HepG2 (cell line): ENCODE data around the gene GPRC5D. TPM values are rescaled to one million over a fixed set of nuclear protein-coding genes. Genes with fewer than 3 reads are reported as not detected.

Experiments
- ASH2L ChIP-seq: fragments of 300-600, 200-600 bp; sonication (generic); IDR thresholded peaks from 2 replicates; pipeline ENCODE4 v1.7.0; 2017; ENCODE audit warnings: low read depth, mild to moderate bottlenecking, moderate library complexity, mixed read lengths, low read length; ENCODE audit not compliant: insufficient read length
- CSRNP2 ChIP-seq: sonication (generic); formaldehyde crosslinking; conservative IDR thresholded peaks from 2 replicates; pipeline ENCODE4 v1.8.0; 2022; ENCODE audit warnings: low read depth, missing genetic modification reagents
- ETV5 ChIP-seq: IDR thresholded peaks from 2 replicates; pipeline ENCODE4 v1.6.1; 2018; ENCODE audit warnings: missing biosample characterization, missing genetic modification reagents, inconsistent platforms, borderline replicate concordance
- HMG20B ChIP-seq: conservative IDR thresholded peaks from 2 replicates; pipeline ENCODE4 v1.6.1; 2016; ENCODE audit warnings: missing genetic modification reagents, missing compliant biosample characterization
- NBN ChIP-seq: fragments of 450-650 bp; conservative IDR thresholded peaks from 2 replicates; pipeline ENCODE4 v1.6.1; 2017
- NFIB ChIP-seq: sonication (generic); formaldehyde crosslinking; IDR thresholded peaks from 2 replicates; pipeline ENCODE4 v1.9.0; 2021; ENCODE audit warnings: missing genetic modification reagents, mild to moderate bottlenecking, borderline replicate concordance
- SPEN ChIP-seq: sonication (generic); formaldehyde crosslinking; IDR thresholded peaks from 2 replicates; pipeline ENCODE4 v1.5.1; 2020; ENCODE audit warnings: low read depth, mild to moderate bottlenecking, missing genetic modification reagents
- TEAD2 ChIP-seq: sonication (generic); formaldehyde crosslinking; IDR thresholded peaks from 2 replicates; pipeline ENCODE4 v1.9.0; 2021; ENCODE audit warnings: missing genetic modification reagents
- TEAD3 ChIP-seq: optimal IDR thresholded peaks from 2 replicates; pipeline ENCODE3; 2016; ENCODE audit warnings: borderline replicate concordance
- THAP7 ChIP-seq: sonication (generic); formaldehyde crosslinking; IDR thresholded peaks from 2 replicates; pipeline ENCODE4 v1.8.1; 2023; ENCODE audit warnings: mild to moderate bottlenecking, missing genetic modification reagents
- YEATS4 ChIP-seq: sonication (generic); formaldehyde crosslinking; IDR thresholded peaks from 2 replicates; pipeline ENCODE4 v1.4.0; 2020; ENCODE audit warnings: missing genetic modification reagents, borderline replicate concordance
- ZNF274 ChIP-seq: sonication (generic); formaldehyde crosslinking; IDR thresholded peaks from 2 replicates; pipeline ENCODE4 v1.5.1; 2020; ENCODE audit warnings: mild to moderate bottlenecking, missing genetic modification reagents
- ZNF329 ChIP-seq: sonication (generic); formaldehyde crosslinking; IDR thresholded peaks from 2 replicates; pipeline ENCODE4 v1.9.0; 2021; ENCODE audit warnings: low read depth, mild to moderate bottlenecking, missing genetic modification reagents
- ZNF75D ChIP-seq: sonication (generic); formaldehyde crosslinking; IDR thresholded peaks from 2 replicates; pipeline ENCODE4 v1.8.1; 2023; ENCODE audit warnings: missing genetic modification reagents, mild to moderate bottlenecking, borderline replicate concordance
- polyA plus RNA-seq, 8 experiments: library from polyadenylated mRNA; depleted of rRNA in 3 of 8; stranded (reverse) in 7 of 8; unstranded in 1 of 8; fragments of >200 nt; fragmentation: Illumina TruSeq in 4 of 8; extraction: Trizol in 4 of 8; gene quantifications; 2 replicates each; pipeline versions ENCODE4 v1.2.1 to v1.2.3, GENCODE V29; 2011 to 2016; ENCODE audit warnings: low read depth in 4 of 8, missing spikeins in 1 of 8, mixed read lengths in 1 of 8; ENCODE audit not compliant: insufficient read depth in 1 of 8
- total RNA-seq, 5 experiments: library from RNA; depleted of rRNA; stranded (reverse); fragments of >200 nt; fragmentation: Illumina TruSeq; extraction: Trizol; gene quantifications; 2 replicates each; pipeline ENCODE4 v1.2.3, GENCODE V29; 2016; ENCODE audit warnings: low read depth in 1 of 5
- TF ChIP-seq, protein P1 (sequence below): sonication (generic); formaldehyde crosslinking; conservative IDR thresholded peaks from 2 replicates; pipeline ENCODE4 v1.5.0; 2020; ENCODE audit warnings: missing genetic modification reagents
- TF ChIP-seq, protein P2 (sequence below): sonication (generic); formaldehyde crosslinking; IDR thresholded peaks from 2 replicates; pipeline ENCODE4 v1.5.0; 2020; ENCODE audit warnings: mild to moderate bottlenecking, missing genetic modification reagents
- TF ChIP-seq, protein P3 (sequence below): sonication (generic); formaldehyde crosslinking; IDR thresholded peaks from 2 replicates; pipeline ENCODE4 v1.9.0; 2021; ENCODE audit warnings: mild to moderate bottlenecking, missing genetic modification reagents

GPRC5D gene
- total and polyA plus RNA-seq, 2 of the 13 experiments (the other 11 are each of a cell fraction or from before 2014, with no cell fraction given), result not detected

DNA sequence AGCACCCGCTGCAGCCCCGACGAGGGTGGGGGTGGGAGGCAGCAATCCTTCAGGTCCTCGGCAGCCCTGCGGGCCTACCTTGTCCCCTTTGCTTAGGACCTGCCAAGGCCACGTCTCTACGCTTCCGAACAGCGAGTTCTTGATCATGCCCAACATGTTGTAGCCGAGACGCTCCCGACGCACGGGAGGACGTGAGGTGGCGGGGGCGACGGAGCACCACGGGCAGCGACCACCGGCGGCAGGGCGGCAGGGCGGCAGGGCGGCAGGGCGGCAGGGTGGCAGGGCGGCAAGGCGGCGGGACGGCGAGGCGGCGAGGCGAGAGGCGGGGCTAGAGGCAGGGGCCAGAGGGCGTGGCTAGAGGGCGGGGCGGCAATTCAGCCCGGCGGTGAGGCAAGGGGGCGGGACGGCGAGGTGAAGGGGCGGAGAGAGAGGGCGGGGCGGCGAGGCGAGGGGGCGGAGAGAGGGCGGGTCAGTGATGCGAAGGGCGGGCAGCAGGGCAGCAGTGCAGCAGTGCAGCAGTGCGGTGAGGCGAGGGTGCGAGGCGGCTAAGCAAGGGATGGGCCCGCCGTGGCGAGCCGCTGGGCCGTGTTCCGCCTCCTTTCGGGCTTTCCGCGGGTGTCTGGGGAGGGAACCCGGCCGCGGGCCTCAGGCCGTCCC is 48.1 kb upstream of the GPRC5D start, which contains the start of gene HEBP1 (continued):
- TF ChIP-seq TEAD2 (CRISPR knock-in tag), result no peak
- TF ChIP-seq, protein P1, sequence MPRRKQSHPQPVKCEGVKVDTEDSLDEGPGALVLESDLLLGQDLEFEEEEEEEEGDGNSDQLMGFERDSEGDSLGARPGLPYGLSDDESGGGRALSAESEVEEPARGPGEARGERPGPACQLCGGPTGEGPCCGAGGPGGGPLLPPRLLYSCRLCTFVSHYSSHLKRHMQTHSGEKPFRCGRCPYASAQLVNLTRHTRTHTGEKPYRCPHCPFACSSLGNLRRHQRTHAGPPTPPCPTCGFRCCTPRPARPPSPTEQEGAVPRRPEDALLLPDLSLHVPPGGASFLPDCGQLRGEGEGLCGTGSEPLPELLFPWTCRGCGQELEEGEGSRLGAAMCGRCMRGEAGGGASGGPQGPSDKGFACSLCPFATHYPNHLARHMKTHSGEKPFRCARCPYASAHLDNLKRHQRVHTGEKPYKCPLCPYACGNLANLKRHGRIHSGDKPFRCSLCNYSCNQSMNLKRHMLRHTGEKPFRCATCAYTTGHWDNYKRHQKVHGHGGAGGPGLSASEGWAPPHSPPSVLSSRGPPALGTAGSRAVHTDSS (CRISPR knock-in tag), result no peak
- 0 out of 2 replicates have a peak, but pooled peaks have one; percentile 52 for TF ChIP-seq ZNF329 (CRISPR knock-in tag)
- no peak for TF ChIP-seq NBN
- no peak for TF ChIP-seq THAP7 (CRISPR knock-in tag)
- TF ChIP-seq SPEN (CRISPR knock-in tag), result no peak
- no peak for TF ChIP-seq NFIB
- TF ChIP-seq, protein P2, sequence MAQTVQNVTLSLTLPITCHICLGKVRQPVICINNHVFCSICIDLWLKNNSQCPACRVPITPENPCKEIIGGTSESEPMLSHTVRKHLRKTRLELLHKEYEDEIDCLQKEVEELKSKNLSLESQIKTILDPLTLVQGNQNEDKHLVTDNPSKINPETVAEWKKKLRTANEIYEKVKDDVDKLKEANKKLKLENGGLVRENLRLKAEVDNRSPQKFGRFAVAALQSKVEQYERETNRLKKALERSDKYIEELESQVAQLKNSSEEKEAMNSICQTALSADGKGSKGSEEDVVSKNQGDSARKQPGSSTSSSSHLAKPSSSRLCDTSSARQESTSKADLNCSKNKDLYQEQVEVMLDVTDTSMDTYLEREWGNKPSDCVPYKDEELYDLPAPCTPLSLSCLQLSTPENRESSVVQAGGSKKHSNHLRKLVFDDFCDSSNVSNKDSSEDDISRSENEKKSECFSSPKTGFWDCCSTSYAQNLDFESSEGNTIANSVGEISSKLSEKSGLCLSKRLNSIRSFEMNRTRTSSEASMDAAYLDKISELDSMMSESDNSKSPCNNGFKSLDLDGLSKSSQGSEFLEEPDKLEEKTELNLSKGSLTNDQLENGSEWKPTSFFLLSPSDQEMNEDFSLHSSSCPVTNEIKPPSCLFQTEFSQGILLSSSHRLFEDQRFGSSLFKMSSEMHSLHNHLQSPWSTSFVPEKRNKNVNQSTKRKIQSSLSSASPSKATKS (CRISPR knock-in tag), result no peak
- TF ChIP-seq TEAD3 (CRISPR knock-in tag), result no peak
- peak; percentile 86; the same call in 1 of the 2 replicates for TF ChIP-seq CSRNP2
- TF ChIP-seq ZNF274 (CRISPR knock-in tag), result no peak
- no peak for TF ChIP-seq ETV5 (CRISPR knock-in tag)
- TF ChIP-seq YEATS4, result peak; percentile 58; the same call in 1 of the 2 replicates
- TF ChIP-seq ZNF75D (CRISPR knock-in tag), result no peak
- TF ChIP-seq ASH2L, result peak; percentile 26
- TF ChIP-seq HMG20B (CRISPR knock-in tag), result peak; percentile 60; the same call in 1 of the 2 replicates
- TF ChIP-seq, protein P3, sequence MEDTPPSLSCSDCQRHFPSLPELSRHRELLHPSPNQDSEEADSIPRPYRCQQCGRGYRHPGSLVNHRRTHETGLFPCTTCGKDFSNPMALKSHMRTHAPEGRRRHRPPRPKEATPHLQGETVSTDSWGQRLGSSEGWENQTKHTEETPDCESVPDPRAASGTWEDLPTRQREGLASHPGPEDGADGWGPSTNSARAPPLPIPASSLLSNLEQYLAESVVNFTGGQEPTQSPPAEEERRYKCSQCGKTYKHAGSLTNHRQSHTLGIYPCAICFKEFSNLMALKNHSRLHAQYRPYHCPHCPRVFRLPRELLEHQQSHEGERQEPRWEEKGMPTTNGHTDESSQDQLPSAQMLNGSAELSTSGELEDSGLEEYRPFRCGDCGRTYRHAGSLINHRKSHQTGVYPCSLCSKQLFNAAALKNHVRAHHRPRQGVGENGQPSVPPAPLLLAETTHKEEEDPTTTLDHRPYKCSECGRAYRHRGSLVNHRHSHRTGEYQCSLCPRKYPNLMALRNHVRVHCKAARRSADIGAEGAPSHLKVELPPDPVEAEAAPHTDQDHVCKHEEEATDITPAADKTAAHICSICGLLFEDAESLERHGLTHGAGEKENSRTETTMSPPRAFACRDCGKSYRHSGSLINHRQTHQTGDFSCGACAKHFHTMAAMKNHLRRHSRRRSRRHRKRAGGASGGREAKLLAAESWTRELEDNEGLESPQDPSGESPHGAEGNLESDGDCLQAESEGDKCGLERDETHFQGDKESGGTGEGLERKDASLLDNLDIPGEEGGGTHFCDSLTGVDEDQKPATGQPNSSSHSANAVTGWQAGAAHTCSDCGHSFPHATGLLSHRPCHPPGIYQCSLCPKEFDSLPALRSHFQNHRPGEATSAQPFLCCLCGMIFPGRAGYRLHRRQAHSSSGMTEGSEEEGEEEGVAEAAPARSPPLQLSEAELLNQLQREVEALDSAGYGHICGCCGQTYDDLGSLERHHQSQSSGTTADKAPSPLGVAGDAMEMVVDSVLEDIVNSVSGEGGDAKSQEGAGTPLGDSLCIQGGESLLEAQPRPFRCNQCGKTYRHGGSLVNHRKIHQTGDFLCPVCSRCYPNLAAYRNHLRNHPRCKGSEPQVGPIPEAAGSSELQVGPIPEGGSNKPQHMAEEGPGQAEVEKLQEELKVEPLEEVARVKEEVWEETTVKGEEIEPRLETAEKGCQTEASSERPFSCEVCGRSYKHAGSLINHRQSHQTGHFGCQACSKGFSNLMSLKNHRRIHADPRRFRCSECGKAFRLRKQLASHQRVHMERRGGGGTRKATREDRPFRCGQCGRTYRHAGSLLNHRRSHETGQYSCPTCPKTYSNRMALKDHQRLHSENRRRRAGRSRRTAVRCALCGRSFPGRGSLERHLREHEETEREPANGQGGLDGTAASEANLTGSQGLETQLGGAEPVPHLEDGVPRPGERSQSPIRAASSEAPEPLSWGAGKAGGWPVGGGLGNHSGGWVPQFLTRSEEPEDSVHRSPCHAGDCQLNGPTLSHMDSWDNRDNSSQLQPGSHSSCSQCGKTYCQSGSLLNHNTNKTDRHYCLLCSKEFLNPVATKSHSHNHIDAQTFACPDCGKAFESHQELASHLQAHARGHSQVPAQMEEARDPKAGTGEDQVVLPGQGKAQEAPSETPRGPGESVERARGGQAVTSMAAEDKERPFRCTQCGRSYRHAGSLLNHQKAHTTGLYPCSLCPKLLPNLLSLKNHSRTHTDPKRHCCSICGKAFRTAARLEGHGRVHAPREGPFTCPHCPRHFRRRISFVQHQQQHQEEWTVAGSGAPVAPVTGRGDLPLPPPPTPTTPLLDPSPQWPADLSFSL, result no peak
